ENCODE measurements around the gene CDKN2B.

DNA sequence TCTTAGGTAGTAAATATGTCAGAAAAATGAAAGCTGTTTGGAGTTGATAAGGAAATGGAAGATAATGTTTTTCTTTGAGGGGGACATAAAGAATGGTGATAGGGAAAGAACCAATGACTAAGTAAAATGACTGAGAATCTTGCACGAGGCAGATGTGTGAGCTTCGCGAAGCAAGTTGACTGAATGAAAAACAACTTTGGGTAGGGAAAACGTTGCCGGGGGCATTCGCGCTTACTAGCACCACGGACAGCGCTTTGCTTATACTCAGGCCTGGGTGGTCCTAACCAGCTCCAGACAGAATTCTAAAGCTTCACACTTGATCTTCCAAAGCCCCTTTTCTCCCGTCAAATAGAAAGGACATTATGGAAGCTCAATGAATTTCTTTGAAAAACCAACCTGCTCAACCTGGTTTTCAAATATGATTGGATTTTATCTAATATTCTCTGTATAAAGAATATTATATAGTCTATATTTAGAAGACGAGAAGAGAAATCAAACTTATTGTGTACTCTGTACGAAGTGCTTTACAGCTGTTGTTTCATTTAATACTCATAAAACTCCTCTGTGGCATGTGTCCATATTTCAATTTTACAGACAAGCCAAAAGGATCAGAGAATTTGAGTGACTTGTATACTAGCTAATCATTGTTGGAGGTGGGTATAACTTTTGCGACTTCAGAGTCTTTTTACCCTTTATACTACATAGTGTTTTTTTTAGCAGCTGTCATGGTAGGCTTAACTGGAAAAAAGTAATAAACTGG, 1.9 kb upstream of the CDKN2B start:
- TF ChIP-seq, protein P1, sequence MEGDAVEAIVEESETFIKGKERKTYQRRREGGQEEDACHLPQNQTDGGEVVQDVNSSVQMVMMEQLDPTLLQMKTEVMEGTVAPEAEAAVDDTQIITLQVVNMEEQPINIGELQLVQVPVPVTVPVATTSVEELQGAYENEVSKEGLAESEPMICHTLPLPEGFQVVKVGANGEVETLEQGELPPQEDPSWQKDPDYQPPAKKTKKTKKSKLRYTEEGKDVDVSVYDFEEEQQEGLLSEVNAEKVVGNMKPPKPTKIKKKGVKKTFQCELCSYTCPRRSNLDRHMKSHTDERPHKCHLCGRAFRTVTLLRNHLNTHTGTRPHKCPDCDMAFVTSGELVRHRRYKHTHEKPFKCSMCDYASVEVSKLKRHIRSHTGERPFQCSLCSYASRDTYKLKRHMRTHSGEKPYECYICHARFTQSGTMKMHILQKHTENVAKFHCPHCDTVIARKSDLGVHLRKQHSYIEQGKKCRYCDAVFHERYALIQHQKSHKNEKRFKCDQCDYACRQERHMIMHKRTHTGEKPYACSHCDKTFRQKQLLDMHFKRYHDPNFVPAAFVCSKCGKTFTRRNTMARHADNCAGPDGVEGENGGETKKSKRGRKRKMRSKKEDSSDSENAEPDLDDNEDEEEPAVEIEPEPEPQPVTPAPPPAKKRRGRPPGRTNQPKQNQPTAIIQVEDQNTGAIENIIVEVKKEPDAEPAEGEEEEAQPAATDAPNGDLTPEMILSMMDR (IDR thresholded peaks at IDR 0.05; ENCODE audit: low read depth, low read length, poor library complexity, severe bottlenecking): no peak
- no peak for TF ChIP-seq EZH2phosphoT487 (IDR thresholded peaks at IDR 0.05; ENCODE audit: borderline replicate concordance, low read length)
